SK-N-SH treated with all-trans-retinoic acid at 6 μM for 48 hours (cell line): ENCODE data around the gene KRT39.

Experiments
- ATAC-seq: fragments of 200-7000 bp; cut with Tn5 transposase; 3 replicates; pipeline ENCODE4 v1.9.1; 2020; ENCODE audit warnings: mild to moderate bottlenecking, moderate library complexity
- ARNTL ChIP-seq: fragments of 450-650 bp; formaldehyde crosslinking; IDR thresholded peaks from 2 replicates; pipeline ENCODE4 v1.5.0; 2020; ENCODE audit warnings: low read depth, mild to moderate bottlenecking, moderate library complexity, borderline replicate concordance
- BACH2 ChIP-seq: fragments of 250-450 bp; sonication (Bioruptor Pico); IDR thresholded peaks from 2 replicates; pipeline ENCODE4 v1.9.0; 2021; ENCODE audit warnings: mild to moderate bottlenecking, borderline replicate concordance
- CSDC2 ChIP-seq: fragments of 250-450 bp; sonication (Bioruptor Pico); IDR thresholded peaks from 2 replicates; pipeline ENCODE4 v1.5.0; 2020; ENCODE audit warnings: mild to moderate bottlenecking, moderate library complexity
- CSRNP3 ChIP-seq: fragments of 250-450 bp; sonication (Bioruptor Pico); IDR thresholded peaks from 2 replicates; pipeline ENCODE4 v1.5.1; 2021; ENCODE audit warnings: mild to moderate bottlenecking, moderate library complexity
- ESRRG ChIP-seq: fragments of 250-450 bp; sonication (Bioruptor Pico); IDR thresholded peaks from 2 replicates; pipeline ENCODE4 v1.6.1; 2021; ENCODE audit warnings: mild to moderate bottlenecking
- GLIS3 ChIP-seq: fragments of 250-450 bp; sonication (Bioruptor Pico); IDR thresholded peaks from 2 replicates; pipeline ENCODE4 v1.5.0; 2020; ENCODE audit warnings: mild to moderate bottlenecking, moderate library complexity
- ISL1 ChIP-seq: fragments of 250-450 bp; sonication (Bioruptor Pico); IDR thresholded peaks from 2 replicates; pipeline ENCODE4 v2.1.2; 2022; ENCODE audit warnings: mild to moderate bottlenecking, moderate library complexity
- OSR1 ChIP-seq: fragments of 250-450 bp; sonication (Bioruptor Pico); IDR thresholded peaks from 2 replicates; pipeline ENCODE4 v1.8.0; 2022; ENCODE audit warnings: moderate library complexity, mild to moderate bottlenecking, inconsistent platforms
- PPARA ChIP-seq: fragments of 250-450 bp; sonication (Bioruptor Pico); IDR thresholded peaks from 2 replicates; pipeline ENCODE4 v1.5.0; 2020; ENCODE audit warnings: mild to moderate bottlenecking, borderline replicate concordance
- RARB ChIP-seq: fragments of 250-450 bp; sonication (Bioruptor Pico); IDR thresholded peaks from 2 replicates; pipeline ENCODE4 v1.8.0; 2021; ENCODE audit warnings: mild to moderate bottlenecking, moderate library complexity
- SNAI2 ChIP-seq: fragments of 250-450 bp; sonication (Bioruptor Pico); IDR thresholded peaks from 2 replicates; pipeline ENCODE4 v1.5.0; 2020; ENCODE audit warnings: mild to moderate bottlenecking, moderate library complexity
- TCF4 ChIP-seq: fragments of 250-450 bp; sonication (Bioruptor Pico); IDR thresholded peaks from 2 replicates; pipeline ENCODE4 v1.8.0; 2021; ENCODE audit warnings: mild to moderate bottlenecking, moderate library complexity, borderline replicate concordance
- TSHZ2 ChIP-seq: fragments of 250-450 bp; sonication (Bioruptor Pico); IDR thresholded peaks from 2 replicates; pipeline ENCODE4 v1.5.0; 2020; ENCODE audit warnings: mild to moderate bottlenecking, moderate library complexity
- ZC3H10 ChIP-seq: fragments of 250-450 bp; sonication (Bioruptor Pico); IDR thresholded peaks from 2 replicates; pipeline ENCODE4 v1.5.1; 2021; ENCODE audit warnings: mild to moderate bottlenecking, moderate library complexity
- ZFP3 ChIP-seq: fragments of 250-450 bp; sonication (Bioruptor Pico); IDR thresholded peaks from 2 replicates; pipeline ENCODE4 v1.5.0; 2020; ENCODE audit warnings: mild to moderate bottlenecking, moderate library complexity
- ZFP30 ChIP-seq: fragments of 450-650 bp; formaldehyde crosslinking; IDR thresholded peaks from 2 replicates; pipeline ENCODE4 v1.5.0; 2022; ENCODE audit warnings: mild to moderate bottlenecking, moderate library complexity
- ZNF565 ChIP-seq: fragments of 450-650 bp; formaldehyde crosslinking; conservative IDR thresholded peaks from 2 replicates; pipeline ENCODE4 v1.5.0; 2020; ENCODE audit warnings: low read depth, mild to moderate bottlenecking, moderate library complexity
- ZNF70 ChIP-seq: fragments of 450-650 bp; formaldehyde crosslinking; IDR thresholded peaks from 2 replicates; pipeline ENCODE4 v1.5.0; 2020; ENCODE audit warnings: mild to moderate bottlenecking, moderate library complexity
- ZNF8 ChIP-seq: fragments of 450-650 bp; formaldehyde crosslinking; IDR thresholded peaks from 2 replicates; pipeline ENCODE4 v1.5.0; 2020; ENCODE audit warnings: mild to moderate bottlenecking, moderate library complexity
- TF ChIP-seq, protein P1 (sequence below): fragments of 250-450 bp; sonication (Bioruptor Pico); IDR thresholded peaks from 2 replicates; pipeline ENCODE4 v1.8.0; 2020; ENCODE audit warnings: mild to moderate bottlenecking, moderate library complexity, borderline replicate concordance
- TF ChIP-seq, protein P2 (sequence below): fragments of 250-450 bp; sonication (Bioruptor Pico); IDR thresholded peaks from 2 replicates; pipeline ENCODE4 v1.5.1; 2020; ENCODE audit warnings: low read depth, mild to moderate bottlenecking, moderate library complexity

The KRT39 gene

DNA sequence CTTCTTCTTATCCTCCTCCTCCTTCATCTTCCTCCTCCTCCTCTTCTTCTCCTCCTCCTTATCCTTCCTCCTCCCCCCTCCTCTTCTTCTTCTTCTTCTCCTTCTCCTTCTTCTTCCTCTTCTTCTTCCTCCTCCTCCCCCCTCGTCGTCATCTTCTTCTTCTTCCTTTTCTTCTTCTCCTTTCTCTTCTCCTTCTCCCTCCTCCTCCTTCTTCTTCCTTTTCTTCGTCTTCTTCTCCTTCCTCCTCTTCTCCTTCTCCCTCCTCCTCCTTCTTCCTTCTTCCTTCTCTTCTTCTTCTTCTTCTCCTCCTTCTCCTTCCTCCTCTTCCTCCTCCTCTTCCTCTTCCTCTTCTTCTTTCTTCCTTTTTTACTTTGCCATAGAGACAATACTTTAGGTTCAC lies 24.2 kb downstream of the KRT39 start:
- ATAC-seq: no peak
- TF ChIP-seq ZNF70 (CRISPR knock-in tag) (no peak), CSDC2 (CRISPR knock-in tag) (no peak), ZNF565 (no peak), SNAI2 (no peak), TCF4 (CRISPR knock-in tag) (no peak), OSR1 (no peak), GLIS3 (CRISPR knock-in tag) (no peak), BACH2 (no peak), PPARA (no peak), CSRNP3 (CRISPR knock-in tag) (no peak), ARNTL (CRISPR knock-in tag) (no peak), ZFP3 (CRISPR knock-in tag) (no peak), TSHZ2 (CRISPR knock-in tag) (no peak)
- TF ChIP-seq, all 23 proteins: peak for 0

DNA sequence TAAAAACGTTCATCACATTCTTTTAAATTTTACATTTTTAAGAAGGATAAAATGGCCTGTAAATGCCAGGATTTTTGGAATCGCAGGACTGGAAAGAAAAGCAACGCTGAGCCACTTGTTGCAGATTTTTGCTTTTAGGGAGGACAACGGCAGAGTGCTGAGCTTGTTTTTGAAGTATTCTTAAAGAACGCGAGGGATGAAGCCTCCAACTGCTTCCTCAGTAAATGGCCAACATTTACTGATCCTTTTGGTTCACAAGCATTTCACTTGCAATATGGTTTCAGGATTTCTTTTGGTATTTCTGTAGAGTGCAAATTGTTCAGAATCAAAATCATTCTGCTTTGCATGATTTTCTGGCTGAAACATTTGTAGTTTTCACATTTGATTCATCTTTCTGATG lies 26.5 kb downstream of the KRT39 start:
- ATAC-seq: no peak

GRCh38 chr17:40938981-40939380 lies 27.8 kb downstream of the KRT39 start:
- no peak for ATAC-seq
- no peak for TF ChIP-seq ZNF8 (CRISPR knock-in tag)
- TF ChIP-seq TSHZ2 (CRISPR knock-in tag): no peak
- no peak for TF ChIP-seq ZFP3 (CRISPR knock-in tag)
- no peak for TF ChIP-seq ZC3H10 (CRISPR knock-in tag)
- TF ChIP-seq ISL1: no peak
- TF ChIP-seq CSDC2 (CRISPR knock-in tag): no peak
- TF ChIP-seq RARB: no peak
- no peak for TF ChIP-seq GLIS3 (CRISPR knock-in tag)
- no peak for TF ChIP-seq ESRRG
- no peak for TF ChIP-seq BACH2
- TF ChIP-seq ZFP30 (CRISPR knock-in tag): no peak
- TF ChIP-seq, protein P1, sequence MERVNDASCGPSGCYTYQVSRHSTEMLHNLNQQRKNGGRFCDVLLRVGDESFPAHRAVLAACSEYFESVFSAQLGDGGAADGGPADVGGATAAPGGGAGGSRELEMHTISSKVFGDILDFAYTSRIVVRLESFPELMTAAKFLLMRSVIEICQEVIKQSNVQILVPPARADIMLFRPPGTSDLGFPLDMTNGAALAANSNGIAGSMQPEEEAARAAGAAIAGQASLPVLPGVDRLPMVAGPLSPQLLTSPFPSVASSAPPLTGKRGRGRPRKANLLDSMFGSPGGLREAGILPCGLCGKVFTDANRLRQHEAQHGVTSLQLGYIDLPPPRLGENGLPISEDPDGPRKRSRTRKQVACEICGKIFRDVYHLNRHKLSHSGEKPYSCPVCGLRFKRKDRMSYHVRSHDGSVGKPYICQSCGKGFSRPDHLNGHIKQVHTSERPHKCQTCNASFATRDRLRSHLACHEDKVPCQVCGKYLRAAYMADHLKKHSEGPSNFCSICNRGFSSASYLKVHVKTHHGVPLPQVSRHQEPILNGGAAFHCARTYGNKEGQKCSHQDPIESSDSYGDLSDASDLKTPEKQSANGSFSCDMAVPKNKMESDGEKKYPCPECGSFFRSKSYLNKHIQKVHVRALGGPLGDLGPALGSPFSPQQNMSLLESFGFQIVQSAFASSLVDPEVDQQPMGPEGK (CRISPR knock-in tag): no peak
- TF ChIP-seq ZNF70 (CRISPR knock-in tag): no peak
- no peak for TF ChIP-seq PPARA
- TF ChIP-seq SNAI2: no peak
- TF ChIP-seq OSR1: no peak

More for the DNA sequence above, 26.5 kb downstream of the KRT39 start:
- TF ChIP-seq ZNF70 (CRISPR knock-in tag) (no peak), ISL1 (no peak)

DNA sequence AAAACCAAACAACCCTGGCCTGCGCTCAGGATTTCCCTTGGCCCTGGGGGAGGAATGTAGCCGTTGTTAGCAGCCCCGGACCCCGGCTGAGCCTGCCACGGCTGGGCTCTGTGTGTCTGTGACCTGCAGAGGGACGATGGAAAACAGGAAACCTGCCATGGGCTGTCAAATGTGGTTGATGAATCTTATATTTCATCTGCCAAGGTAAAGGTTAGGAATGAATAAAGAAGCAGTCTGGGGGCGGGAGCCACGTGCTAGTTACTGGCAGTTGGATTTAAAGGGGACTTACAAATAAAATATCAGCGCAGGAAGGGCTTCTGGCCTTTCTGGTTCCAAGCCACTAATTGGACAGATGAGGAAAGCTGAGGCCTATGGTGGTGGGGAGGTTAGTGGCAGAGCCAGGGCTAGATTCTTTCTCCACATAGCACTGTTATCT lies 29.3 kb downstream of the KRT39 start, which contains the start of gene KRT23:
TSS of gene KRT23 (minus strand) at position 263 of the 436 bp plus-strand sequence. CDS start 1,043 bp downstream, outside the sequence.
- no peak for ATAC-seq
- no peak for TF ChIP-seq SNAI2
- TF ChIP-seq RARB: no peak
- TF ChIP-seq CSRNP3 (CRISPR knock-in tag): no peak
- no peak for TF ChIP-seq ARNTL (CRISPR knock-in tag)
- TF ChIP-seq ZNF8 (CRISPR knock-in tag): no peak
- TF ChIP-seq CSDC2 (CRISPR knock-in tag): no peak
- TF ChIP-seq GLIS3 (CRISPR knock-in tag): no peak
- no peak for TF ChIP-seq TSHZ2 (CRISPR knock-in tag)
- TF ChIP-seq, protein P2, sequence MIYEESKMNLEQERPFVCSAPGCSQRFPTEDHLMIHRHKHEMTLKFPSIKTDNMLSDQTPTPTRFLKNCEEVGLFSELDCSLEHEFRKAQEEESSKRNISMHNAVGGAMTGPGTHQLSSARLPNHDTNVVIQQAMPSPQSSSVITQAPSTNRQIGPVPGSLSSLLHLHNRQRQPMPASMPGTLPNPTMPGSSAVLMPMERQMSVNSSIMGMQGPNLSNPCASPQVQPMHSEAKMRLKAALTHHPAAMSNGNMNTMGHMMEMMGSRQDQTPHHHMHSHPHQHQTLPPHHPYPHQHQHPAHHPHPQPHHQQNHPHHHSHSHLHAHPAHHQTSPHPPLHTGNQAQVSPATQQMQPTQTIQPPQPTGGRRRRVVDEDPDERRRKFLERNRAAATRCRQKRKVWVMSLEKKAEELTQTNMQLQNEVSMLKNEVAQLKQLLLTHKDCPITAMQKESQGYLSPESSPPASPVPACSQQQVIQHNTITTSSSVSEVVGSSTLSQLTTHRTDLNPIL (CRISPR knock-in tag): no peak
- TF ChIP-seq BACH2: no peak
